Naive thymus-derived CD4-positive, alpha-beta T cell (primary cell): ENCODE data around the gene CDC42BPG. TPM values are rescaled to one million over a fixed set of nuclear protein-coding genes. Genes with fewer than 3 reads are reported as not detected.

Experiments
- ATAC-seq: fragments of 150-1000 bp; cut with Tn5 transposase; 2 replicates; pipeline ENCODE4 v1.10.0; 2021; ENCODE audit warnings: mild to moderate bottlenecking, moderate library complexity
- CTCF ChIA-PET: fragments of 350-600 bp; sonication (Branson Sonifier 250); formaldehyde crosslinking; loops from one replicate; lab custom pipeline; 2021; ENCODE audit warnings: antibody characterized with exemption; lab: Charles Lee
- POLR2A ChIA-PET: fragments of 350-600 bp; sonication (Branson Sonifier 250); formaldehyde crosslinking; loops from one replicate; lab custom pipeline; 2021; ENCODE audit warnings: antibody characterized with exemption, inconsistent platforms; lab: Charles Lee
- DNase-seq, 9 donors: peaks; one replicate each; pipeline versions ENCODE4 v3.0.0 to v3.0.0-alpha.2; 2020 to 2022; ENCODE audit warnings: mixed read lengths in 1 of 9
- H3K27ac ChIP-seq: one replicate; pipeline ENCODE4 v1.7.0; 2013; ENCODE audit warnings: mild to moderate bottlenecking, low read depth, low read length, moderate library complexity
- H3K27me3 ChIP-seq, 2 donors: one replicate each; pipeline ENCODE4 v1.7.0; 2013; ENCODE audit warnings: low read length in 2 of 2, mild to moderate bottlenecking in 2 of 2, moderate library complexity in 2 of 2; ENCODE audit not compliant: control insufficient read depth in 2 of 2, insufficient read depth in 2 of 2
- H3K36me3 ChIP-seq, 3 experiments: 1 replicate in 2 of 3; 2 replicates in 1 of 3; pipeline ENCODE4 v1.7.0; 2013; ENCODE audit warnings: low read length in 3 of 3, mild to moderate bottlenecking in 3 of 3, moderate library complexity in 1 of 3; ENCODE audit not compliant: insufficient read depth in 3 of 3, control insufficient read depth in 2 of 3
- H3K4me1 ChIP-seq, 2 donors: one replicate each; pipeline ENCODE4 v1.7.0; 2013; ENCODE audit warnings: low read length in 2 of 2, mild to moderate bottlenecking in 2 of 2, moderate library complexity in 1 of 2; ENCODE audit not compliant: control insufficient read depth in 2 of 2, insufficient read depth in 2 of 2
- H3K4me3 ChIP-seq: 2 replicates; pipeline ENCODE4 v1.7.0; 2013; ENCODE audit warnings: mild to moderate bottlenecking, low read length
- H3K9me3 ChIP-seq, 3 experiments: 1 replicate in 2 of 3; 2 replicates in 1 of 3; pipeline ENCODE4 v1.7.0; 2013; ENCODE audit warnings: low read length in 3 of 3; ENCODE audit not compliant: control insufficient read depth in 2 of 3
- H3K27ac Mint-ChIP-seq, 9 donors: one replicate each; pipeline ENCODE4 v1.8.0; 2020 to 2022; ENCODE audit warnings: mixed read lengths in 9 of 9, mild to moderate bottlenecking in 8 of 9, moderate library complexity in 5 of 9, inconsistent platforms in 2 of 9
- H3K27me3 Mint-ChIP-seq, 5 donors: one replicate each; pipeline ENCODE4 v1.8.0; 2021 to 2022; ENCODE audit warnings: mixed read lengths in 5 of 5, mild to moderate bottlenecking in 1 of 5
- H3K36me3 Mint-ChIP-seq, 5 donors: one replicate each; pipeline ENCODE4 v1.8.0; 2020 to 2022; ENCODE audit warnings: mixed read lengths in 5 of 5, mild to moderate bottlenecking in 3 of 5, inconsistent platforms in 1 of 5
- H3K4me1 Mint-ChIP-seq, 7 donors: one replicate each; pipeline ENCODE4 v1.8.0; 2020 to 2022; ENCODE audit warnings: mixed read lengths in 7 of 7, mild to moderate bottlenecking in 3 of 7, inconsistent platforms in 1 of 7
- H3K4me3 Mint-ChIP-seq, 10 donors: one replicate each; pipeline ENCODE4 v1.8.0; 2020 to 2022; ENCODE audit warnings: mild to moderate bottlenecking in 10 of 10, mixed read lengths in 10 of 10, moderate library complexity in 6 of 10, inconsistent platforms in 2 of 10
- H3K9me3 Mint-ChIP-seq, 11 donors: one replicate each; pipeline ENCODE4 v1.8.0; 2020 to 2022; ENCODE audit warnings: mixed read lengths in 11 of 11, mild to moderate bottlenecking in 4 of 11, inconsistent platforms in 1 of 11, moderate library complexity in 1 of 11
- intact Hi-C, 2 donors: fragments of 100-400 bp; cut with micrococcal nuclease; formaldehyde crosslinking; loops; one replicate each; pipeline ENCODE4 v1.15.1; 2023
- polyA plus RNA-seq, 2 donors: library from polyadenylated mRNA; unstranded; fragments of 300-500 nt; fragmentation: Illumina TruSeq; gene quantifications; one replicate each; pipeline ENCODE4 v1.2.3, GENCODE V29; 2021
- total RNA-seq, 6 experiments: library from RNA in 5 of 6; stranded (reverse) in 5 of 6; gene quantifications; 1 replicate in 5 of 6; 2 replicates in 1 of 6; pipeline ENCODE4 v1.2.3 and lab custom pipeline; 2021 to 2026

CDC42BPG gene
- total and polyA plus RNA-seq, 7 experiments from 2014 or later = 0.22 to 9.2 (median 6.9) TPM

- ATAC-seq (no peak), DNase-seq (no peak)
- H3K4me3 ChIP-seq = peak overlapping the region; percentile 13
- H3K9me3 ChIP-seq = no peaks in the 10 kb centered on the region
- H3K27ac Mint-ChIP-seq = peak overlapping the region; percentile 84 to 95 (median 90)
- CTCF ChIA-PET = interaction anchor here (11.9 to 29.8 kb wide), 2 partner anchors 12 to 34 kb away, joined by 280 to 945 read pairs; partner anchors contain the start of gene EHD1
- peaks cover 86 to 94% of the 10 kb centered on the region in 2 donors for H3K4me1 ChIP-seq
- no peaks in the 10 kb centered on the region for H3K9me3 Mint-ChIP-seq
- H3K4me3 Mint-ChIP-seq = peak overlapping the region; percentile 49 to 84 (median 66)
- no peaks in the 10 kb centered on the region for H3K27me3 ChIP-seq
- peaks cover 9 to 44% (median 13%) of the 10 kb centered on the region in 3 experiments for H3K36me3 ChIP-seq
- POLR2A ChIA-PET = interaction anchor here (0.9 to 29.3 kb wide), 5 partner anchors 8 to 76 kb away, joined by 4 to 1324 read pairs (median 23); partner anchors contain the start of genes CDC42BPG, EHD1 and SF1
- intact Hi-C loops = loop anchor here in 1 of 2 donors (1.0 kb wide), 2 partner anchors 7 to 17 kb away; no protein-coding TSS in a partner anchor
- H3K36me3 Mint-ChIP-seq = peaks cover 0 to 26% (median 10%) of the 10 kb centered on the region in 5 donors
- no peaks in the 10 kb centered on the region for H3K27me3 Mint-ChIP-seq
- H3K4me1 Mint-ChIP-seq = peaks cover 55 to 96% (median 85%) of the 10 kb centered on the region in 7 donors
- H3K27ac ChIP-seq = peak overlapping the region; percentile 75
Observed at GRCh38 chr11:64851831-64852351, 7.4 kb upstream of the CDC42BPG start.

- intact Hi-C loops = loop anchor here in 1 of 2 donors (1.0 kb wide), 2 partner anchors 8 to 18 kb away; no protein-coding TSS in a partner anchor
- peaks cover 9 to 36% (median 13%) of the 10 kb centered on the region in 3 experiments for H3K36me3 ChIP-seq
- ATAC-seq = peak; percentile 60
- POLR2A ChIA-PET = interaction anchor here (0.5 to 29.3 kb wide), 7 partner anchors 13 to 329 kb away, joined by 3 to 1324 read pairs (median 4); partner anchors contain the start of genes EHD1 and SF1
- H3K4me1 Mint-ChIP-seq = peaks cover 55 to 89% (median 77%) of the 10 kb centered on the region in 7 donors
- CTCF ChIA-PET = interaction anchor here (0.9 to 29.8 kb wide), 3 partner anchors 12 to 260 kb away, joined by 3 to 945 read pairs (median 280); partner anchors contain the start of gene EHD1
- peak overlapping the region; percentile 84 to 95 (median 90) for H3K27ac Mint-ChIP-seq
- H3K4me3 Mint-ChIP-seq = peak overlapping the region in 9 of 10 donors; percentile 41 to 84 (median 64)
- peak overlapping the region; percentile 75 for H3K27ac ChIP-seq
- H3K36me3 Mint-ChIP-seq = peaks cover 0 to 23% (median 10%) of the 10 kb centered on the region in 5 donors
- H3K4me3 ChIP-seq = peak overlapping the region; percentile 13
- H3K9me3 ChIP-seq = no peaks in the 10 kb centered on the region
- no peaks in the 10 kb centered on the region for H3K27me3 Mint-ChIP-seq
- H3K27me3 ChIP-seq = no peaks in the 10 kb centered on the region
- peak in 2 of 9 donors; percentile 66 to 68 for DNase-seq
- H3K4me1 ChIP-seq = peaks cover 78 to 86% of the 10 kb centered on the region in 2 donors
- no peaks in the 10 kb centered on the region for H3K9me3 Mint-ChIP-seq
Observed at GRCh38 chr11:64850979-64851567, 6.6 kb upstream of the CDC42BPG start.

GRCh38 chr11:64849598-64850356, 5.3 kb upstream of the CDC42BPG start:
- POLR2A ChIA-PET = interaction anchor here (0.5 to 29.3 kb wide), 12 partner anchors 14 to 284 kb away, joined by 3 to 1324 read pairs (median 4); partner anchors contain the start of genes EHD1, MAP4K2, RASGRP2 and SYVN1

GRCh38 chr11:64848826-64849597, 4.6 kb upstream of the CDC42BPG start:
- H3K4me1 ChIP-seq = peaks cover 57 to 71% of the 10 kb centered on the region in 2 donors
- peaks cover 0 to 15% (median 2%) of the 10 kb centered on the region in 3 experiments for H3K36me3 ChIP-seq
- Mint-ChIP-seq H3K4me3 (peak overlapping the region in 7 of 10 donors; percentile 24 to 64 (median 43)), H3K4me1 (peaks cover 44 to 75% (median 68%) of the 10 kb centered on the region in 7 donors), H3K9me3 (peaks cover 0 to 2% (median 0%) of the 10 kb centered on the region in 11 donors), H3K36me3 (peaks cover 0 to 8% (median 0%) of the 10 kb centered on the region in 5 donors), H3K27ac (peak overlapping the region; percentile 54 to 92 (median 85)), H3K27me3 (no peaks in the 10 kb centered on the region)
- no peak overlapping the region for H3K4me3 ChIP-seq
- H3K27ac ChIP-seq = peak overlapping the region; percentile 34
- intact Hi-C loops = loop anchor here in 1 of 2 donors (10.0 kb wide), 1 partner anchor 236 kb away; the partner anchor contains the start of genes CDCA5 and ZFPL1
- POLR2A ChIA-PET = interaction anchor here (0.5 to 29.3 kb wide), 19 partner anchors 15 to 285 kb away, joined by 3 to 1324 read pairs (median 4); partner anchors contain the start of genes EHD1, FAU, MAJIN and MAP4K2
- DNase-seq (peak in 6 of 9 donors; percentile 35 to 51 (median 46)), ATAC-seq (no peak)
- CTCF ChIA-PET = interaction anchor here (0.5 to 29.8 kb wide), 10 partner anchors 15 to 1807 kb away, joined by 3 to 945 read pairs (median 3); partner anchors contain the start of genes EHD1, MAP4K2 and PPP2R5B
- no peaks in the 10 kb centered on the region for H3K27me3 ChIP-seq
- H3K9me3 ChIP-seq = no peaks in the 10 kb centered on the region

More at GRCh38 chr11:64849598-64850356, 5.3 kb upstream of the CDC42BPG start:
- H3K4me1 ChIP-seq = peaks cover 65 to 77% of the 10 kb centered on the region in 2 donors
- CTCF ChIA-PET = interaction anchor here (0.8 to 29.8 kb wide), 5 partner anchors 14 to 163 kb away, joined by 3 to 945 read pairs (median 8); partner anchors contain the start of genes EHD1 and MAP4K2
- no peaks in the 10 kb centered on the region for H3K27me3 Mint-ChIP-seq
- no peak for ATAC-seq
- H3K4me3 ChIP-seq = no peak overlapping the region
- peak overlapping the region; percentile 34 for H3K27ac ChIP-seq
- peak overlapping the region in 2 of 10 donors; percentile 23 to 46 for H3K4me3 Mint-ChIP-seq
- no peak for DNase-seq
- no peaks in the 10 kb centered on the region for H3K27me3 ChIP-seq
- H3K27ac Mint-ChIP-seq = peak overlapping the region; percentile 19 to 90 (median 79)
- peaks cover 7 to 23% (median 9%) of the 10 kb centered on the region in 3 experiments for H3K36me3 ChIP-seq
- intact Hi-C loops = loop anchor here in 1 of 2 donors (10.0 kb wide), 1 partner anchor 235 kb away; the partner anchor contains the start of genes CDCA5 and ZFPL1
- peaks cover 47 to 81% (median 71%) of the 10 kb centered on the region in 7 donors for H3K4me1 Mint-ChIP-seq
- peaks cover 0 to 2% (median 0%) of the 10 kb centered on the region in 11 donors for H3K9me3 Mint-ChIP-seq
- H3K36me3 Mint-ChIP-seq = peaks cover 0 to 14% (median 3%) of the 10 kb centered on the region in 5 donors
- H3K9me3 ChIP-seq = no peaks in the 10 kb centered on the region

- H3K27me3 ChIP-seq = no peaks in the 10 kb centered on the region
- no peak overlapping the region for H3K4me3 ChIP-seq
- intact Hi-C loops = loop anchor here in 1 of 2 donors (10.0 kb wide), 1 partner anchor 236 kb away; the partner anchor contains the start of genes CDCA5 and ZFPL1
- ChIA-PET POLR2A (interaction anchor here (0.7 to 29.3 kb wide), 19 partner anchors 15 to 273 kb away, joined by 3 to 1324 read pairs (median 4); partner anchors contain the start of genes EHD1, FAU, MAJIN and MAP4K2), CTCF (interaction anchor here (0.5 to 29.8 kb wide), 11 partner anchors 12 to 229 kb away, joined by 3 to 945 read pairs (median 4); partner anchors contain the start of genes EHD1 and PPP2R5B)
- Mint-ChIP-seq H3K36me3 (peaks cover 0 to 6% (median 0%) of the 10 kb centered on the region in 5 donors), H3K9me3 (peaks cover 0 to 2% (median 0%) of the 10 kb centered on the region in 11 donors), H3K4me3 (peak overlapping the region in 8 of 10 donors; percentile 2 to 68 (median 41)), H3K27ac (peak overlapping the region; percentile 54 to 92 (median 85)), H3K27me3 (no peaks in the 10 kb centered on the region), H3K4me1 (peaks cover 46 to 75% (median 66%) of the 10 kb centered on the region in 7 donors)
- no peak overlapping the region for H3K27ac ChIP-seq
- ATAC-seq (no peak), DNase-seq (no peak)
- H3K36me3 ChIP-seq = peaks cover 0 to 8% (median 0%) of the 10 kb centered on the region in 3 experiments
- no peaks in the 10 kb centered on the region for H3K9me3 ChIP-seq
- H3K4me1 ChIP-seq = peaks cover 53 to 71% of the 10 kb centered on the region in 2 donors
Observed at GRCh38 chr11:64848214-64848825, 3.9 kb upstream of the CDC42BPG start.
